Measurements from ENCODE around the gene TSC22D4. TPM values are rescaled to one million over a fixed set of nuclear protein-coding genes. Genes with fewer than 3 reads are reported as not detected.
A peak's percentile ranks its signal among the peaks of the same experiment; 100 is the strongest.

The TSC22D4 gene
- total RNA-seq, 2 experiments from 2014 or later, result 78.5 to 85.7 TPM

DNA sequence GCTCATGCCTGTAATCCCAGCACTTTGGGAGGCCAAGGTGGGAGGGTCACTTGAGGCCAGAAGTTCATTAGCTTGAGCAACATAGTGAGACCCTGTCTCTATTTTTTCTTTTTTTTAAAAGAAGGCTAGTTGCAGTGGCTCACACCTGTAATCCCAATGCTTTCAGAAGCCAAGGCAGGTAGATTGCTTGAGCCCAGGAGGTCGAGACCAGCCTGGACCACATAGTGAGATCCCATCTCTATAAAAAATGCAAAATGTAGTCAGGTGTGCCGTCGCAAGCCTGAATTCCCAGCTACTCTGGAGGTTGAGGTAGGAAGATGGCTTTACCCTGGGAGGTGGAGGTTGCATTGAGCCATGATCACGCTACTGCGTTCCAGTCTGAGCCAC lies 12.2 kb upstream of the TSC22D4 start:
- DNase-seq (no peak), ATAC-seq (no peak)
- no peak overlapping the region for H3K27ac Mint-ChIP-seq
- ChIA-PET CTCF (interaction anchor here (2.9 kb wide), 1 partner anchor 8 kb away, joined by 12 read pairs; no protein-coding TSS in a partner anchor), POLR2A (interaction anchor here (0.6 kb wide), 1 partner anchor 182 kb away, joined by 3 read pairs; the partner anchor contains the start of gene GNB2)
- intact Hi-C loops (cut with DNase I, micrococcal nuclease), result no loop called here
- H3K9me3 Mint-ChIP-seq (ENCODE audit: low read depth), result no peaks in the 10 kb centered on the region
- H3K4me1 Mint-ChIP-seq, result peaks cover 11% of the 10 kb centered on the region
- no peaks in the 10 kb centered on the region for H3K27me3 Mint-ChIP-seq
- H3K4me3 Mint-ChIP-seq, result no peak overlapping the region
- no peaks in the 10 kb centered on the region for H3K36me3 Mint-ChIP-seq (ENCODE audit: low read depth)

DNA sequence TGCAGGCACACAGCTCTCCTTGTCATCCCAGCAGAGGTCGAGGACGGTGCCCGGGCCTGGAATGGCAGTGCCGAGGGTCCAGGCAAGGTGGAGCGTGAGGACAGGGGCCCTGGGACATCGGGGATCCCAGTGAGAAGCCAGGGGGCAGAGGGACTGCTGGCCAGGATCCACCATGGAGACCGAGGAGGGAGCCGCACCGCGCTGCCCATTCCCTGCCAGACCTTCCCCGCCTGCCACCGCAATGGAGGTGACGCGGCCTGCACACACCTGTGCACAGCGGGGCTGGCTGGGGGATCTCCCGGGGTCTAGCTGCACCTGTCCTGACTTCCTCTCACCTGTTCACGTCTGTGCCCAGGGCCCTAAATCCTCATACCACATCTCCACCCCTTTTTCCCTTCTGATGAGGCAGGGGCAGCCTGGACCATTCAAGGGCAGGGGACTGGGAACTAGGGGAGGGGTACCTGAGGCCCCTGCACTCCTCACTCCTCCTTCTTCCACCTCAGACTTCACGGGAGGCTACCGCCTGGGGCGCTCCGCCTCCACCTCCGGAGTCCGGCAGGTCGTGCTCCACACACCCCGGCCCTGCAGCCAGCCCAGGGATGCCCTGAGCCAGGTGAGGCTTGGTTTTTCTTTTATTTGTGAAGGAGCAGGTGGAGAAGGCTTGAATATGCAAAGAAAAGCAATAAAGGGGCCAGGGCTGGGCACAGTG lies 11.6 kb upstream of the TSC22D4 start:
- no peaks in the 10 kb centered on the region for H3K27me3 Mint-ChIP-seq
- no peak for ATAC-seq
- H3K4me3 Mint-ChIP-seq, result no peak overlapping the region
- no peaks in the 10 kb centered on the region for H3K9me3 Mint-ChIP-seq (ENCODE audit: low read depth)
- no peak overlapping the region for H3K27ac Mint-ChIP-seq
- ChIA-PET POLR2A (no interaction called here), CTCF (no interaction called here)
- H3K4me1 Mint-ChIP-seq, result peaks cover 11% of the 10 kb centered on the region
- no peak for DNase-seq
- intact Hi-C loops (cut with DNase I, micrococcal nuclease), result no loop called here
- no peaks in the 10 kb centered on the region for H3K36me3 Mint-ChIP-seq (ENCODE audit: low read depth)

DNA sequence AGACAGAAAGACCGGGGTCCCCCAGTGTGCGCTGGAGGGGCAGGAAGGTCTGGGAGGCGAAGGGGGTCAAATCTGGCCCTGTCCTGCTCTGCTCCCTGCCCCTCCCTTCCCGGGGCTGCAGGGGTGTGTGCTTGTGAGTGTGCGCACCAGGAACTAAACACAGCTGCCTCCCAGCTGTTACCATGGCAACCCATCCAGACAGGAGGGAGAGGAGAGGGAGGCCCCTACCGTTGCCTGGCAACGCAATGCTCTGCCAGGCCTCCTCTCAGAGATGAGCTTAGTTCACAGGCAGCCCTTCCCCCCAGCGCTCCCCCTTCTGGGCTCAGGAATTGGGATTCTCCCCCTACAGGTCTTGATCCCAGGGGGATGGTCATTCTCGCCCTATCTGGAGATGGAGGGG lies 10.8 kb upstream of the TSC22D4 start:
- Mint-ChIP-seq H3K27ac (no peak overlapping the region), H3K9me3 (ENCODE audit: low read depth) (no peaks in the 10 kb centered on the region), H3K36me3 (ENCODE audit: low read depth) (no peaks in the 10 kb centered on the region), H3K4me3 (no peak overlapping the region), H3K4me1 (peaks cover 11% of the 10 kb centered on the region), H3K27me3 (no peaks in the 10 kb centered on the region)
- ChIA-PET POLR2A (interaction anchor here (0.6 kb wide), 1 partner anchor 201 kb away, joined by 10 read pairs; no protein-coding TSS in a partner anchor), CTCF (interaction anchor here (0.6 kb wide), 1 partner anchor 161 kb away, joined by 3 read pairs; no protein-coding TSS in a partner anchor)
- DNase-seq (peak; percentile 73), ATAC-seq (peak; percentile 33)
- intact Hi-C loops (cut with DNase I, micrococcal nuclease), result no loop called here

DNA sequence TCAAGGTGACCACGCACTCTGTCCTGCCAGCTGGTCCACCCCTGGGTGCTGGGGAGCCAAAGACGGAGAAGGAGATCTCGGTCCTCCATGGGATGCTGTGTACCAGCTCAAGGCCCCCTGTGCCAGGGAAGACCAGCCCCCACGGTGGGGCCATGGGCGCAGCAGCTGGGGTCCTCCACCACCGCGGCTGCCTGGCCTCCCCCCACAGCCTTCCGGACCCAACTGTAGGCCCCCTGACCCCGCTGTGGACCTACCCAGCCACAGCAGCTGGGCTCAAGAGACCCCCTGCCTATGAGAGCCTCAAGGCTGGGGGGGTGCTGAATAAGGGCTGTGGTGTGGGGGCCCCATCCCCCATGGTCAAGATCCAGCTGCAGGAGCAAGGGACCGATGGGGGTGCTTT lies 10.1 kb upstream of the TSC22D4 start:
- Mint-ChIP-seq H3K4me3 (no peak overlapping the region), H3K9me3 (ENCODE audit: low read depth) (no peaks in the 10 kb centered on the region), H3K27ac (no peak overlapping the region), H3K27me3 (no peaks in the 10 kb centered on the region), H3K36me3 (ENCODE audit: low read depth) (no peaks in the 10 kb centered on the region), H3K4me1 (peaks cover 11% of the 10 kb centered on the region)
- ChIA-PET POLR2A (interaction anchor here (0.6 kb wide), 1 partner anchor 201 kb away, joined by 10 read pairs; no protein-coding TSS in a partner anchor), CTCF (interaction anchor here (0.6 kb wide), 1 partner anchor 162 kb away, joined by 3 read pairs; no protein-coding TSS in a partner anchor)
- DNase-seq (no peak), ATAC-seq (no peak)
- intact Hi-C loops (cut with DNase I, micrococcal nuclease), result no loop called here

DNA sequence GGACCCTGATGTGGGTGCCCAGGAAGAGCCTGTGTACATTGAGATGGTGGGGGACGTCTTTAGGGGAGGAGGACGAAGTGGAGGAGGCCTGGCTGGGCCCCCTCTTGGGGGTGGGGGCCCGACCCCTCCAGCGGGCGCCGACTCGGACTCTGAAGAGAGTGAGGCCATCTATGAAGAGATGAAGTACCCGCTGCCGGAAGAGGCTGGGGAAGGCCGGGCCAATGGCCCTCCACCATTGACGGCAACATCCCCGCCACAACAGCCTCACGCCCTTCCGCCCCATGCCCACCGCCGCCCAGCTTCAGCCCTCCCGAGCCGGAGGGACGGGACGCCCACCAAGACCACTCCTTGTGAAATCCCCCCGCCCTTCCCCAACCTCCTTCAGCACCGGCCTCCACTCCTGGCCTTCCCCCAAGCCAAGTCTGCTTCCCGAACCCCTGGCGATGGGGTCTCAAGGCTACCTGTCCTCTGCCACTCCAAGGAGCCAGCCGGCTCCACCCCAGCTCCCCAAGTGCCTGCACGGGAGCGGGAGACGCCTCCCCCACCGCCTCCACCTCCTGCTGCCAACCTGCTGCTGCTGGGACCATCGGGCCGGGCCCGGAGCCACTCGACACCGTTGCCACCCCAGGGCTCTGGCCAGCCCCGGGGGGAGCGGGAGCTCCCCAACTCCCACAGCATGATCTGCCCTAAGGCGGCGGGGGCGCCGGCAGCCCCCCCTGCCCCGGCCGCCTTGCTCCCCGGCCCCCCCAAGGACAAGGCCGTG lies 9.5 kb upstream of the TSC22D4 start:
- POLR2A ChIA-PET, result no interaction called here
- CTCF ChIA-PET, result interaction anchor here (0.6 kb wide), 2 partner anchors 10 to 233 kb away, joined by 3 read pairs; partner anchors contain the start of gene TSC22D4
- H3K9me3 Mint-ChIP-seq (ENCODE audit: low read depth), result no peaks in the 10 kb centered on the region

DNA sequence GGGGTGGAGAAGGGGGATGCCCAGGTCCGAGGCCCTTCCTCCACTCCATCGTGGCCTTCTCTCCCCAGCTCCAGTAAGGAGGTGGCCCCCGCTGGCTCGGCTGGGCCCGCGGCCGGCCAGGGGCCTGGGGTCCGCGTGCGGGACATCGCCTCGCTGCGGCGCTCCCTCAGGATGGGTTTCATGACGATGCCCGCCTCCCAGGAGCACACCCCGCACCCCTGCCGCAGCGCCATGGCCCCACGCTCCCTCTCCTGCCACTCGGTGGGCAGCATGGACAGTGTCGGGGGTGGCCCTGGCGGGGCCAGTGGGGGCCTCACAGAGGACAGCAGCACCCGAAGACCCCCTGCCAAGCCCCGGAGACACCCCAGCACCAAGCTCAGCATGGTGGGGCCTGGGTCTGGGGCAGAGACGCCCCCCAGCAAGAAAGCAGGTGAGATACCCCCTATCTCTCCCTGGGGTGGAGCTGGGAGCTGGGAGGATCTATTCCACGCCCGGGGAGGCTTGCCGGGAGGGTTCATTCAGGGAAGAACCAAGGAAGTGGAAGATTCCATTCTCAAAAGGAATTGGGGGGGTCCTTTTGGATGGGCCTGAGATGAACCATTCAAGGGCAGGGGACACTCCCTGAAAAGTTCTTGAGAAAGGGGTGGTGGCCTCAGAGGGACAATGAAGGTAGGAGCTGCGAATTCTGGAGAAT lies 7.9 kb upstream of the TSC22D4 start:
- DNase-seq (no peak), ATAC-seq (no peak)
- no peak overlapping the region for H3K27ac Mint-ChIP-seq
- H3K36me3 Mint-ChIP-seq (ENCODE audit: low read depth), result no peaks in the 10 kb centered on the region
- POLR2A ChIA-PET, result interaction anchor here (0.6 kb wide), 1 partner anchor 190 kb away, joined by 5 read pairs; no protein-coding TSS in a partner anchor
- CTCF ChIA-PET, result interaction anchor here (1.0 to 2.4 kb wide), 2 partner anchors 10 to 55 kb away, joined by 3 to 6 read pairs; no protein-coding TSS in a partner anchor
- no peaks in the 10 kb centered on the region for H3K27me3 Mint-ChIP-seq
- peaks cover 10% of the 10 kb centered on the region for H3K4me1 Mint-ChIP-seq
- no peaks in the 10 kb centered on the region for H3K9me3 Mint-ChIP-seq (ENCODE audit: low read depth)
- no peak overlapping the region for H3K4me3 Mint-ChIP-seq
- intact Hi-C loops (cut with DNase I, micrococcal nuclease), result no loop called here

More for the DNA sequence above, 9.5 kb upstream of the TSC22D4 start:
- Mint-ChIP-seq H3K4me1 (peaks cover 8% of the 10 kb centered on the region), H3K36me3 (ENCODE audit: low read depth) (no peaks in the 10 kb centered on the region), H3K27me3 (no peaks in the 10 kb centered on the region), H3K4me3 (no peak overlapping the region), H3K27ac (no peak overlapping the region)
- ATAC-seq (no peak), DNase-seq (no peak)
- intact Hi-C loops (cut with DNase I, micrococcal nuclease), result no loop called here

DNA sequence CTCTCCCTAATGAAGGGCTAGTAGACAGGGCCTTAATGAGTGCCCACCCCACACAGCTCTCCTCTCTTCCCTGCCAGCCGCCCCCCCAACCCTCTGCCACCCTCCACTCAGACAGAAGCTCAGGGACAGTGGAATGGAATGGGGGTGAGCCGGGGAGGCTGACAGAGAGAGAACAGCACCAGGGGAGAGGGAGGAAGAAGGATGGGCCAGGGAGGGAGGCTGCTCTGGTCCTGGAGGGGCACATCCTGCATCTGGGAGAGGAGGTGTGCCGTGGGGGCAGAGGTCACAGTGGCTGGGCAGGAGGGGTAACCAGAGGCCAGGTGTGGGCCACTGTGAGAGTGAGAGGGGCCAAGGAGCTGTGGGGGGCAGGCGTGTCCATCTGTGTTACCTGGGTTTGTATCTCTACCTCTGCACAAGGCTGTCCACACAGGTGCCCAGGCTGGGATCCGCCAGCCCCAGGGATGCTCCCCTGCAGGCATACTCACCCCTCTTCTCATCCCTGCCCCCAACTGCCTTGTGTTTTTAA lies 7.2 kb upstream of the TSC22D4 start:
- Mint-ChIP-seq H3K27ac (no peak overlapping the region), H3K4me1 (peaks cover 10% of the 10 kb centered on the region), H3K36me3 (ENCODE audit: low read depth) (no peaks in the 10 kb centered on the region), H3K27me3 (no peaks in the 10 kb centered on the region), H3K4me3 (no peak overlapping the region), H3K9me3 (ENCODE audit: low read depth) (no peaks in the 10 kb centered on the region)
- DNase-seq (no peak), ATAC-seq (no peak)
- CTCF ChIA-PET, result interaction anchor here (0.5 to 2.4 kb wide), 3 partner anchors 11 to 80 kb away, joined by 3 to 6 read pairs (median 4); no protein-coding TSS in a partner anchor
- POLR2A ChIA-PET, result no interaction called here
- intact Hi-C loops (cut with DNase I, micrococcal nuclease), result no loop called here

DNA sequence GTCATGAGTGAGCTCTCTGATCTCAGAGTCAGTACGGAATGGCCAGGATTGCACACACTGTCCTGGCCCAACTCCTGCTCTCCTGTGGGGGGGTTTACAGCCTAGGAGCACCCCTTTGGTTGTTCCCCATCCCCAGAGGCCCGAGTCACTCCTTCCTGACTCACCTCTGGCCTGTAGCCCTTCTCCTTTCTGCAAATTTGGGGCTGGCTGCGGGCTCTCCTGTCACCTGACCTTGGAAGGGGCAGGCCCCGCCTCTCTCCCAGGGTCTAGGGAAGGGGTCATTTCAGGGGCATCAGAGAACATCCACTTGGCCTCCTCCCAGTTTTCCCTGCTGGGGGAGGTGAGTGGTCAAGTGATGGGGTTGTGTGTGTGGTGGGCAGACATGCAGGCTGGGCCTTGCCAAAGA lies 6.5 kb upstream of the TSC22D4 start:
- no peak overlapping the region for H3K27ac Mint-ChIP-seq
- H3K27me3 Mint-ChIP-seq, result no peaks in the 10 kb centered on the region
- DNase-seq (no peak), ATAC-seq (no peak)
- H3K4me1 Mint-ChIP-seq, result peaks cover 10% of the 10 kb centered on the region
- CTCF ChIA-PET, result interaction anchor here (0.6 to 2.4 kb wide), 5 partner anchors 12 to 221 kb away, joined by 3 to 6 read pairs (median 4); partner anchors contain the start of gene POP7
- no peaks in the 10 kb centered on the region for H3K9me3 Mint-ChIP-seq (ENCODE audit: low read depth)
- intact Hi-C loops (cut with DNase I, micrococcal nuclease), result no loop called here
- POLR2A ChIA-PET, result no interaction called here
- H3K4me3 Mint-ChIP-seq, result no peak overlapping the region
- H3K36me3 Mint-ChIP-seq (ENCODE audit: low read depth), result no peaks in the 10 kb centered on the region

DNA sequence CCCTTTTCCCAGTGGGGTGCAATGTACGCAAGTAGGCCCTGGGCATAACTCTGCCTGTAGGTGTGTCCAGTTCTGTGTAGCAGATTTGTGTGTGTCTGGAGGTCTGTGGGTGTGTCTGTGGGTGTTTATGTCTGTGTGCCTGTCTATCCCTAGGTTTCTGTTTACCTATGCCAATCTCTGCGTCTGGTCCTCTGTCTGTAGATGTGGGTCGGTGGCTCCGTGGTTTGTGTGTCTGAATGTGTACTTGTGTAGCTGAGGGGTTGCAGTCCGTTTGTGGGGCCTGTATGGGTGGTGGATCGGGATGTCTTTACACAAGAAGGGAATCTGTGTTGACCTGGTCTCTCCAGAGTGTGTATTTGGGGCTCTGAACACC lies 5.6 kb upstream of the TSC22D4 start:
- ChIA-PET POLR2A (no interaction called here), CTCF (interaction anchor here (0.6 to 1.2 kb wide), 3 partner anchors 71 to 222 kb away, joined by 3 to 4 read pairs (median 3); partner anchors contain the start of gene POP7)
- no peak for ATAC-seq

DNA sequence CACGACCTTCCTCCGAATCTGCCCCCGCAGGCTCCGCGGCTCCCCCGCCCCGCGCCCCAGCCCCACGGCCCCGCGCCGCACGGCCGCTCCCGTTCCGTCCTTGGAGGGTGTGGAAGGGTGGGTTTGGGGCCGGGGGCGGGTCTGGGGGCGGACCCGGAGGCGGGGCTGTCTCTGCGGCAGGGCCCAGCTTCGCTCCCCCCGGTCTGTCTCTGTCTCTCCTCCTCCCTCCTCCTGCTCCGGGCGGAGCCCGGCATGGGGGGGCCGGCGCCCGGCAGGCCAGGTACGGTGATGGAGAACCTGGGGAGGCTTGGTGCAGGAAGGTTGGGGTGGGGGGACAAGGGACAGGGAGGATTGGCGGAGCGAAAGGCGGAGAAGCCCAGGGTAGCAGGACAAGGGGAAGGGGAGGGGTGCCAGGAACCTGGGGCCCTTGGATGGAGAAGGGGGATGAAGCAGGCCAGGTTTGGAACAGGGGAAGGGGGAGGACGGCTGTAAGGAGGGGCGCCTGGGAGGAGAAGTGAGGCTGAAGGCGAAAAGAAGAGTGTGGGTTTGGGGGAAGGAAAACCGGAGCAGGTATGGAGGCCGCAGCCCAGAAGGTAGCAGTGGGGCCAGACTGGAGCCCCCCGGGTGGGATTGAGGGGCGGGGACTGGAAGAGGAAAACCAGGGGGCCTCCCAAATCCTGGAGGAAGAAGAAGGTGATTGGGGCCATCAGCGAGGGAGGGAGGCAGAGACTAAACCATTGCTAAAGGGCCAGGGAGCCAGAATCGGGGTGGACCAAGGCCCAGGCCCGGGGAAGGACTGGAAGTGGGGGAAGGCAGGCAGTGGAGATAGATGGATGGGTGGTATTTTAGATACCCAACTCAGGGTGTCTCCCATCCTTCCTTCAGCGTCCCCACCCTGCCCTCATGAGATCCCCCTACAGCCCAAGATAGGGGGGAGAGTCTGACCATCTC lies 5.0 kb upstream of the TSC22D4 start, which contains the start of gene NYAP1:
Gene NYAP1 (plus strand): TSS at position 206 of the 951 bp plus-strand sequence. CDS start 1,385 bp downstream, outside the sequence.
- intact Hi-C loops (cut with DNase I, micrococcal nuclease), result loop anchor here (1.0 to 2.0 kb wide), 5 partner anchors 15 to 368 kb away; partner anchors contain the start of genes AGFG2 (in 1 of the 2) and SLC12A9 (in 1 of the 2)
- H3K36me3 Mint-ChIP-seq (ENCODE audit: low read depth), result peaks cover under 1% of the 10 kb centered on the region
- H3K4me3 Mint-ChIP-seq, result peak within 1 kb of the TSS; percentile 67
- POLR2A ChIA-PET, result no interaction called here
- peak within 1 kb of the TSS; percentile 61 for H3K27ac Mint-ChIP-seq
- H3K4me1 Mint-ChIP-seq, result peaks cover 15% of the 10 kb centered on the region
- DNase-seq, result peak; percentile 58
- H3K9me3 Mint-ChIP-seq (ENCODE audit: low read depth), result no peaks in the 10 kb centered on the region
- ATAC-seq, result peak; percentile 8
- no peaks in the 10 kb centered on the region for H3K27me3 Mint-ChIP-seq
- CTCF ChIA-PET, result interaction anchor here (1.2 kb wide), 1 partner anchor 72 kb away, joined by 4 read pairs; no protein-coding TSS in a partner anchor

More for the DNA sequence above, 5.6 kb upstream of the TSC22D4 start:
- H3K4me1 Mint-ChIP-seq, result peaks cover 11% of the 10 kb centered on the region
- no peaks in the 10 kb centered on the region for H3K36me3 Mint-ChIP-seq (ENCODE audit: low read depth)
- no peak overlapping the region for H3K27ac Mint-ChIP-seq
- H3K4me3 Mint-ChIP-seq, result no peak overlapping the region
- H3K27me3 Mint-ChIP-seq, result no peaks in the 10 kb centered on the region
- intact Hi-C loops (cut with DNase I, micrococcal nuclease), result no loop called here
- no peaks in the 10 kb centered on the region for H3K9me3 Mint-ChIP-seq (ENCODE audit: low read depth)
- no peak for DNase-seq
